Dedifferentiated amniotic fluid mesenchymal stem cell (primary cell): Measurements from ENCODE around the gene ZCWPW1.
A peak's percentile ranks its signal among the peaks of the same experiment; 100 is the strongest.

ENCODE experiments used
- DNase-seq: peaks from one replicate; pipeline ENCODE4 v3.0.0-alpha.2; 2016; ENCODE audit errors: extremely low spot score

The ZCWPW1 gene, protein sequence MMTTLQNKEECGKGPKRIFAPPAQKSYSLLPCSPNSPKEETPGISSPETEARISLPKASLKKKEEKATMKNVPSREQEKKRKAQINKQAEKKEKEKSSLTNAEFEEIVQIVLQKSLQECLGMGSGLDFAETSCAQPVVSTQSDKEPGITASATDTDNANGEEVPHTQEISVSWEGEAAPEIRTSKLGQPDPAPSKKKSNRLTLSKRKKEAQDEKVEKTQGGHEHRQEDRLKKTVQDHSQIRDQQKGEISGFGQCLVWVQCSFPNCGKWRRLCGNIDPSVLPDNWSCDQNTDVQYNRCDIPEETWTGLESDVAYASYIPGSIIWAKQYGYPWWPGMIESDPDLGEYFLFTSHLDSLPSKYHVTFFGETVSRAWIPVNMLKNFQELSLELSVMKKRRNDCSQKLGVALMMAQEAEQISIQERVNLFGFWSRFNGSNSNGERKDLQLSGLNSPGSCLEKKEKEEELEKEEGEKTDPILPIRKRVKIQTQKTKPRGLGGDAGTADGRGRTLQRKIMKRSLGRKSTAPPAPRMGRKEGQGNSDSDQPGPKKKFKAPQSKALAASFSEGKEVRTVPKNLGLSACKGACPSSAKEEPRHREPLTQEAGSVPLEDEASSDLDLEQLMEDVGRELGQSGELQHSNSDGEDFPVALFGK

DNA sequence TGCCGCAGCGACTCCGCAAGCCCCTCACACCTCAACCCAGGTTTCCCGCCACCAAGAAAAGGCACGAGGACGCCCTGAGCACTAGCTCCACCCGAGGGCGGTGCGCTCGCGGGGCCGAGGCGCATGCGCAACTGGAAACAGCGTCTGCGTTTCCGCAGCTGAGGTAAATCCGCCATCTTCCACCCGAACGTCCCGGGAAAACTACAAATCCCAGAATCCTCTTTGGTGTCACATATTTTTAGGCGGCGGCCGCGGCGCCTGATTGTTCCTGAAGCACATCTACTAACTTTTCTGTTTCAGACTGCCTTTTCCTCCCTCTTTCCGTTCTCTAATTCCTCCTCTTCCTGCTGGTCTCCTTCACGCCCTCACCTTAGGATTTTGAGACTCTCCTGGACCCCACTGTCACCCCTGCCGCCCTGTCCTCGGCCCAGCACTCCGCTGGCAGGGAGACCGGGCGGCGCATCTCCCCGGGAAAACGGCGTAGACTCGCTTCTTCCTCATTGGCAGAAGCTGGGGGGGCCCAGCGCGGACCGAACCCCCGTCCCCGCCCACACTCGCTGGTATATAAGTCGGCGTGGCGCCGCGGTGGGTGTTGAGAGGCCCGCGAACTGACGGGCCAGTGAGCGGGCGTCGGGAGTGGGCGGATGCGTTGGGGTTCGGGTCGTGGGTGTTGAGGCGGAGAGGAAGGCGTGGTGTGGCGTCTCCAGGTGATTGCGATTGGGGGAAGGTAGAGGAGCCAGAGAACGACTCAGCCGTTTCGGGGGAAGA lies at the start of gene ZCWPW1:
ZCWPW1 (minus strand) TSS at position 505 of the 768 bp plus-strand sequence. CDS start 8,054 bp downstream, outside the sequence.
- DNase-seq: peak; percentile 97

DNA sequence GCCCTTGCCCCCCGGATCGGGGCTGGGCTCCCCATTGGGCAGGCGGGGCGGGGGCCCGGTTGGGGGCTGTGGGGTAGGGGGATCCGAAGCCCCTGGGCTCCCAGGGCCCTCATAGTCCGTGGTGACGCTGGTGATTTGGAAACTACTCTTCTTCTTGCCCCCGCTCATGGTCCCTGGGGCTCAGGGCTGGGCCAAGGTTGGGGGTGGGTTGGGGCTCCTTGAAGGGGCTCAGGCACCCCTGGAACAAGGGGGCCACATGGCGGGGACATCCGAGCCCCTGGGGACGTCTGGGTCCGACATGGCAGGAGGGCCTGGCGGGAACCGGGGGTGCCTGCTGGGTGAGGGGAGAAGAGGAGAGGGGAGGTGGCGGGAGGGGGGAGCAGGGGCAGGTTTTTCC lies 49.4 kb upstream of the ZCWPW1 start:
- DNase-seq: no peak

DNA sequence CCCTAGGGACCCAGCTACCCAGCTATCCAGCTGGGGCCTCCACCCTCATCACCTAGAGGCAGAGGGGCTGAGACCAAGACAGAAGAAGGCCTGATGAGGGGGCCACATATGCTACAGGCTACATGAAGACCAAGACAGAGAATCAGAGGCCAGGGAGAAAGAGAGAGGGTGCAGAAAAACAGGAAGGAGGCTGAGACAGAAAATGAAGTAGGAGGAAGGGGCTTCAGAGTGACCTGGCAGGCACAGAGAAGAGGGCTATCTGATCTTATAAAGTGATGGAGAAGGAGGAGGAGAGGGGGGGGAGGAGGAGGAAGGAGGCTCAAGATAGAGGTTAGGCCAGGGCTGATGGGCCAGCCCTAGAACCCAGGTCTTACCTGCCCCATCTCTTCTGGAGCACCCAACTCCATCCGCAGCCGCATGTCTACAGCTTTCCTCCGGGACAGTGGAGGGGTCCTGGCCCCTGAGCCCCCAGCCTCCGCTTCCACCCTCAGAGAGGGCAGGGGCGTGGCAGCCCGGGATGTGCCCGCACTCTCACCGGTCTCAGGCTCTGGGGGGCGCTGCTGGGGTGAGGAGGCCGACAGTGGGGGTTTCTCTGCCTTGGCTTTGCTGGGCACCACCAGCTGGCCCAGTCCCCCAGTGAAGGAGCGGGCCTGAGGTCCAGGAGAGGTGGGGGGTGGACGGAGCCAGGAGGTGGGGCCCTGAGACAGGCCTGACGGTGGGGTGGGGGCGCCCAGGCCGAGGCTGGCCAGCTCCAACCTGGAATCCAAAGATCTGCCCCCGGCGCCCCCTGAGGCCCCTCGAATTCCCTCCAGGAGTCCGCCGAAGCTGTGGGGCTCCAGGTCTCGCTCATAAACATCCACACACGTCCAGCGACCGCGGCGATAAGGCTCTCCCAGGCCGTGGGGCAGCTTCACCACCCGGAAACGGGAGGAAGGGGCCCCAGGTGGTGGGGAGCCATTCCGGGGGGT lies 48.7 kb upstream of the ZCWPW1 start:
- DNase-seq: no peak

DNA sequence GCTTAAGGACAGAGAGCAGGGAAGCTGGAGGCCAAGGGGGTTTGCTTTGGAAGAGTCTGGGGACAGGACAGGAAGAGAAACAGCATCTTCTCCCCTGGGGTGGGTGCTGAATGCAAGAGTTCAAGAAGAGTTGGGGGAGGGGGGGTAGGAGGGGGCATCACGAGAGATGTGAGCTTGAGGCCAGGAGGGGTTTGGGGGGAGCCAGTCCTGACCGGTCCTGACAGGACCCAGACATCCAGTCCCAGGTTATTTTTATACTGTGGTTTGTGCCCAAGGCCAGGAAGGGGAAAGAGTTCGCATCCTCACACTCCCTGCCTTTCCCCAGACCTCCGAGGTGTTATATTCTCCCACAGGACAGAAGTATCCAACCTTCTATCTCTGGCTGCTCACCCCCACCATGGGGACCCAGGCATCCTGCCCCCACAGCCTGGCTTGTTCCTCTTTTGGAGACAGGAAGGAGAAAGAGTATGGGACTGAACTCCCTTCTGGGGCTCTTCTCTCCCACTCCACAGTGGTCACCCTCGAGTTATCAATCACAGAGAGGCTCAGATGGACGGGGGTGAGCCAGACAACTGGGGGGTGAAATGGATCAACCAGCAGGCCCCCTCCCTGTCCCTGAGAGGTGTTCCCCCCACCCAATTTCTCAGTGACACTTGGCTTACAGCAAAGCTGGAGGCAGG lies 47.7 kb upstream of the ZCWPW1 start:
- DNase-seq: no peak

DNA sequence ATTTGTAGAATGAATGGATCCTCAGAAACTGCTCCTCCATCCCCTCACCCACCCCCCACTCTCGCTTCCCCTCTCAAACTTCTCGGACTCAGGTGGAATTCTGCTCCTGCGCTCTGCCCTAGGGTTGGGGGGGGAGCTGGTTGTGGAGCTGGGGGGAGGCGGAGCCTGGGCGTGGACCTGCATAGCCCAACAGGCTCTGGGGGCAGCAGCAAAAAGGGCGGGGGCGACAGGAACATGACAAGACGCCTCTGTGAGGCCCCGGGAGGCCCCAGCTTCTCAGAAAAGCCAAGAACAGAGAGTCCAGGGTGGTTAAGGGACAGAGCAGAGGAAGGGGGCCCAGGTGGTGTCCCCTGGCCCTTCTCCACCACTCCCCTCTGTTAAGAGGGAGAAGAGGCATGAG lies 47.0 kb upstream of the ZCWPW1 start:
- DNase-seq: no peak

DNA sequence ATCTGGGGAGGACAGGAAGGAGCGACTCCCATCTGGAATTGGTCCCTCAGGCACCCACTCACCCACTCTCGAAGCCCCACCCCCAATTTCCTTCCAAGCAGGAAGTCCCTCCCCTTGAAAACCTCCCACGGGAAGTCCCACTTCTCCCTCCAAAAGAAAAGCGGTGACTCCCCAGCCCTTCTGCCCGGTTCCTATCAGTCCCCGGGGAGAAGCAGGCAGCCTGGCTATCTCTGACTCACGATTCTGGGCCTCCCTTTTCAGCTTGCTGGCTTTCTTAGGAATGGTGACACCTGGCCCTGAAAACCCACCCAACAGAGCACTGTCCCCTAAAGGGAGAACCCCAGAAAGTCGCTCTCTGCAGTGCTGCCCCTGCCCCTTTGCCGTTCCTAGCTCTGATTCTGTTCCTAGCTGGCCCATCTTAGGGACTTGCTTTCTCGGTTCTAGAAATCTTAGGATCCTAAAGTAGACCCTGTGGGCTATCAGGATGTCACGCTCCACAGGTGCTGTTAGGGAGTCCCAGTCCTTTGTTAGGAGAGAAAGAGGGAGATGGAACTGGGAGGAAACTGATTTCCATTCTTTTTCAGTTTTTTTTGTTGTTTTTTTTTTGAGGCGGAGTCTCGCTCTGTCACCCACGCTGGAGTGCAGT lies 44.5 kb upstream of the ZCWPW1 start:
- no peak for DNase-seq

DNA sequence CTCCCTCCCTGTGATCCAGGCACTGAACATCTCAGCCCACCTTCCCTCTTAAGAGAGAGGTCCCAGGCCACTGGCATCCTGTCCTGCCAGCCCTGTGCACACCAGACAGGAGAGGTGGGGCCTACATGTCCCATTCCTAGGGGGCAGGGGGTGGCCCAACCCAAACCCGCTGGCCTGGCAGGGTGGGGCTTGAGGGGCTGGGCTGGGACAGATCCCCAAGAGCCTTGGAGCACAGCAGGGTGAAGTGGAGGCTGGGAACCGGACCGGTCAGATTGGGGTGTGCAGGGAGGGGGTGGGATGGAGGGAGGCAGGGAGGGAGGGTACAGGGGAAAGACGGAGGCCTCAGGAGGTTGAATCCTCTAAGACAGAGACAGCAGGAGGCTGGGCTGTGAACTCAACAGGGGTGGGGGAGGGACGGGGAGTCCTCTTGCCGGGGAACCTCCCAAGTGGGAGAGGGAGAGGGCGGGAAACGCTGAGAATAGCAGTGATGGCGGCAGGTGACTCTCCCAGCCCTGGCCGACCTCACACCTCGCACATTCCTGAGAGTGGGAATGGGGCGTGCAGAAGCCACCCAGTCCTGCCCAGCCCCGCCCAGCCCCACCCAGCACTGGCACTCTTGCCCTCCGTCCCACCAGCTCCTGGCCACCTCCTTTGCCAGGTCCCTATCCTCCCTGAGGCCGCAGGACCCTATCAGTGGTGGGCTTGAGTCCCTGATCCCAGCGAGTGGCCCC lies 43.8 kb upstream of the ZCWPW1 start:
- DNase-seq: no peak

DNA sequence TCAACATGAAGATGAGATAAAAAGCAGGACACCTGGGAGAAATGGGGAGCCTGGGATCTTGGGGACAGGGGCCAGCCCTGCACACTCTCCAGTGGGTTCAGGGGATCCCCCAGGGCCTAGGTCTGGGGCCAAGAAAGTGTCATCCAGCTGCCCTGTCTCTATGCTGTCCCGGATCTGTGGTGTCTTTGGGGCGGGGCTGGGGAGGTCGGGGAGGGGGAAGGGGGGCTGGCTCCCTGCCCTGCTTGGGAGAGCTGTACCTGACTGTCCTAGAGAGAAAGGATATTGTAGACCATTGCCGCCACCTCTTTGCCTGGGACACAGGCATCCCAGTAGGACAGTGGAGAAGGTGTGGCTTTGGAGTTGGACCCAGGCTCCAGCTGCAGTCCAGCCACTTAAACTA lies 42.5 kb upstream of the ZCWPW1 start:
- DNase-seq: no peak

DNA sequence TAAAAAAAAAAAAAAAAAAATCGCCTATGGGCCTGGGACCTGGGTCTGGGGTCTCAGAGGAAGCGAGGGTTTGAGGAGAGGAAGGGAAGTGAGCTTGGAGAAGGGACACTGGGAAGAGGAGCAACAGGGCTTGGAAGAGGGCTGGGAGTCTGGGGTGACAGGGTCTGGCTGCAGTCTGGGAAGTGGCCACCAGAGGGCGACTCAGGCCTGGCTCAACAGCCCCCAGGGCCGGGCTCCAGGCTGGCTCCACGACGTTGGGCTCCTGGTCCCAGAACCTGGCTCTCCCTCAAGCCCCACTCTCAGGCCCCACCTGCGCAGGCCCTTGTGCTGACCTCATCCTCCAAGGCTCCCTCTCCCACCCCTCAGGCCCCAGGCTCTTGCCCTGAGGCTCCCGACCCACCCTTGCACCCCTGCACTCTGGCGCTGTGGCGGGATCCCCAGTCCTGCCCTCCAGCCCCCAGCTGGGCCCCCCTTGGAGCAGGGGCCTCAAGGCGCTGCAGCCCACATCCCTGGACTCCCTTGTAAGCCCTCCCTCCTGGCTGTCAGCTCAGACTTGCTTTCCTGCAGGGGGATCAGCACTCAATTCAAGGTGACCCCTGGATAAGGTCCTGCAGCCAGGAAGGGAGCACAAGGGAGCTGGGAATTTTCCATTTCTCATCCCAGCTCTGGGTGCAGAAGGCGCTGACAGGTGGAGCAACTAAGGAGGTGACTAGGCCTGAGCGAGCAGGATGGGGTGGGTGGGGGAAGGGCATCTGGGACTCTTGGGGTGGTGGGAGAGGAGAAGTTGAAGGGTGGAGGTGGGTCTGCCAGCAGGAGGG lies 40.9 kb upstream of the ZCWPW1 start:
- DNase-seq: peak; percentile 48

DNA sequence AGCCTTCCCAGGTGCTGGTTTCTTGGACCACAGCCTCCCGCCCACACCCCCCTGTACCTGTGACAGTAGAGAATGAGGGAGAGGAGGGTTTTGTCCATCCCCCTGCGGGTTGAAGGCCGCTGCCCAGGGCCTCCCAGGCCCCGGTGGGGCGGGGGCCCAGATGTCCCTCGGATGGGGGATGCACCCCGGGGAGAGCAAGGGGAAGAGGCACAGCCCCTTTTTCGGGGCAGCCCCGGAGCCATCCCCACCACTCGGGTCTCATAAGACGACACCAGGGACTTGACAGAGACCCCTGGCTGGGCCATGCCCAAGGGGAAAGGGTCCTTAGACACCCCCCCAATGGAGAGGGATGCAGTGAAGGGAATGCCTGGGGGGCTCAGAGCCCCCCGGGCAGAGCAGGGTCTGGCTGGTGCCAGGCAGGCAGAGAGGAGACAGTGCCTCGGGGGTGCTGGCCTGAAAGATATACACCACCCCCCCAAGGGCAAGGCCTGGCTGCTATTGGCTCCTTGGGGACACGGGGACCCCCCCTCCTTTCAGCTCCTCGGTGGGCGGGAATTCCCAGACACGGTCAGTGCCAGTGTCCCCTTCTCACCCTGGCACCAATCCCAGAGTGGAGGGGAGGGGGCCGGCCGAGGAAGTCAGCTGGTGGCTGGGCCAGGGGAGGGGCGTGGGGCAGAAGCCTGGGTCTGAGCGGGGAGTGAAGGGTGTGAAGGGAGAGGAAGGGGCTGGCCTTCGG lies 39.3 kb upstream of the ZCWPW1 start:
- DNase-seq: no peak

DNA sequence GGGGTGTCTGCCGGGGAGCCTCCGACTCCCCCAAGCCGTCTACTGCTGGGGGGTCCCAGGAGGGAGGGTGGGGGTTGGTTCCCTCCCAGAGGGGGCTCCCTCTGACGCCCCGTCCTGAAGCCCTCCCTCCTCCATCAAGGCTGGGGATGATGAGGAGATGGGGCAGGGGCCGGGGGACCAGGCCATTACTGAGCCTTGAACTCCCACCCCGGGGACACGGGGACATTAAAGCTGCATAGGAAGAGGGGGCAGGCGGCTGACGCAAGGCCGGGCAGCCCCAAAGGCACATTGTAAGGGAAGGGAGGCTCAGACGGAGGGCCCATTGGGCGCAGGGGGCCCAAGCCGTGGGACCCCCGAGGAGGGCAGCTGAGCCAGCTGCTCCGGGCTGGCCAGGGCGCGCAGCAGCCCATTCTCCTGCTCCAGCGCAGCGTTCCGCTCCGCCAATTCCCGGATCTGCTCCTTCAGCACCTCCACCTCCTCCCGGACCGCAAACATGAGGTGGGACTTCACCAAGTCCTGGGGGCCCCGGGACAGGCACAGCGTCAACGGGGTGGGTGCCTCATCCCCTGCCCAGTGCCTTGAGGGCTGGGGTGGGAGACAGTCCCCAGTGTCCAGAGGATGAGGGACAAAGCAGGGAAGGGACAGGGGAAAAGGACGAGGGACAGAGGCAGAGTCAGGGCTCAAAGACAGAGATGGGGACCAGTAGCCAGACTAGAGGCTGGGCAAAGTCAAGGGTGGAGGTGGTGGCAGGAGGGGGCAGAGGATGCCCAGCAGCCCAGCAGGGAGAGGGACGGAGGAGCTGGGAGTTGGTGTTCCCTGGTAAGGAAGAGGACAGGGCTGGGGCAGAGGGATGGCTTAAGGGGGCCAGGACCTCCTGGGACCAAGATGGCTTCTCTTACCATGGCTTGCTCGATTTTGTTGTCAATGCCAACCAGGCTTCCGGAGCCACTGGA lies 38.4 kb upstream of the ZCWPW1 start:
- no peak for DNase-seq

DNA sequence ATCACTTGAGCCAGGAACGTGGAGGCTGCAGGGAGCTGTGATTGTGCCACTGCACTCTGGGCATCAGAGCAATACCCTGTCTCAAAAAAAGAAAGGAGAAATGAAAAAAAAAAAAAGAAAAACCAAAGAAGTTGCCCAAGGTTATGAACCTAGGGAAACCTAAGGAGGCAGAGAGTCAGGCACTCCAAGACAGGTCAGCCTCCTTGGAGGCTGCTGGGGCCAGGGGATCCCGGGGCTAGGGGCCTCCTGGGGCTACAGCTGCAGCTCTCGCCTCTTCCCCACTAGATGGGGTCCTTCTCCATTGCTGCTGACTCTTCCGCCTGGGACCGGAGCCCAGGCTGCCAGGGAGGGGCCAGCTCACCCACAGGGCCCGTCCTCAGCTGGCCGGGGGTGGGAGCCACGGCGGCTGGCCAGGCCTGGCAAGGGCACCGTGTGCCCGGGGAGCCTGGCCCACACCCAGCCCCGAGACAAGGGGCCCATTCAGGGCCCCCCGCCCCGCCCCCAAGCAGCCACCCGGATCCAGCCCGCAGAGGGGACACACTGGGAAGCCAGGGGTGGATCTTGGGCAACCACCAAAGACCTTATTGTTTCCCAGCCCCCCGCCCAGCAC lies 37.3 kb upstream of the ZCWPW1 start:
- peak; percentile 80 for DNase-seq

DNA sequence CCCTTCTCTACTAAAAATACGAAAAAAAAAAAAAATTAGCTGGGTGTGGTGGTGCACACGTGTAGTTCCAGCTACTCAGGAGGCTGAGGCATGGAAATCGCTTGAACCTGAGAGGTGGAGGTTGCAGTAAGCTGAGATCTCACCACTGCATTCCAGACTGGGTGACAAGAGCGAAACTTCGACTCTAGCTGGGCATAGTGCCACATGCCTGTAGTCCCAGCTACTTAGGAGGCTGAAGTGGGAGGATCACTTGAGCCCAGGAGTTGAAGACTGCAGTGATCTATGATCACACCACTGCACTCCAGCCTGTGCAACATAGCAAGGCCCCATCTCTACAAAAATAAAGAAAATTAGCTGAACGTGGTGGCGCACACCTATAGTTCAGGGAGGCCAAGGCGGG lies 36.8 kb upstream of the ZCWPW1 start:
- DNase-seq: no peak

DNA sequence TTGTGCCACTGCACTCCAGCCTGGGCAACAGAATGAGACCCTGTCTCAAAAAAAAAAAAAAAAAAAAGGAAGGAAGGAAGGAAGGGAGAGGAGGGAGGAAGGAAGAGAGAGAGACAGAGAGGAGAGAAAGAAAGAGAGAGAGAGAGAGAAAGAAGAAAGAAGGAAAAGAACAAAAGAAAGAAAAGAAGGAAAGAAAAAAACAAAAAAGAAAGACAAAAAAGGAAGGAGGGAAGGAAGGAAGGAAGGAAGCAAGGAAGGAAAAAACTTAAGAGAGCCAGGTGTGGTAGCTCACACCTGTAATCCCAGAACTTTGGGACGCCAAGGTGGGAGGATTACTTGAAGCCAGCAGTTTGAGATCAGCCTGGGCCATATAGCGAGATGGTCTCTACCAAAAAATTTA lies 36.3 kb upstream of the ZCWPW1 start:
- no peak for DNase-seq

DNA sequence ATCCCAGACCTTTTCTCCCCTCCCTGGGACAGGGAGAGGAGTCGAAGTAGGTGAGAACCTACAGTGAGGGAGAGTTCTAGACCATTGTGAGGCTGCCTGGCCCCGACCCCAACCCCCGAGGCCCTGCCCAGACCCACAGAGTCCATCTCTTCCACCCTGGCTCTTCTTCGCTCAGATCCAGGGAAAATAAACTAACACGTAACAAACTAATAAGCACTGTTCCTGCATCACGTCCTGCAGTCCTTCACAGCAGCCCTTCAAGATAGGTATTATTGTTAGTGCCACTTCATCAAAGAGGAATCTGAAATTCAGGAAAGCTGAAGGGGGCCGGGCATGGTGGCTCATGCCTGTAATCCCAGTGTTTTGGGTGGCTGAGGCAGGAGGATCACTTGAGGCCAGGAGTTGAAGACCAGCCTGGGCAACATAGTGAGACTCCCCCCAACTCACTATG lies 35.7 kb upstream of the ZCWPW1 start, which contains the start of gene SPACDR:
SPACDR (minus strand) TSS at position 51 of the 451 bp plus-strand sequence. CDS start 235 bp downstream, outside the sequence.
- DNase-seq: no peak

DNA sequence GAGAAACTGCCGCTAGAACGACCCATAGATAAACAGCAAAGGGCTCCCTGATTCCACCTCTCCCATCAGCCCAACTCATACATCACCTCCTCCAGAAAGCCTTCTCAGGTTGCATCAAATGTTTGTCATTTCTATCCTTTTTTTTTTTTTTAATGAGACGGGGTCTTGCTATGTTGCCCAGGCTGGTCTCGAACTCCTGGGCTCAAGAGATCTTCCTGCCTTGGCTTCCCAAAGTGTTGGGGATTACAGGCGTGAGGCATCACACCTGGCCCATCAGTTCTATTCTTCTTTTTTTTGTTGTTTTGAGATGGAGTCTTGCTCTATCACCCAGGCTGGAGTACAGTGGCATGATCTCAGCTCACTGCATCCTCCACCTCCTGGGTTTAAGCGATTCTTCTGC lies 28.5 kb upstream of the ZCWPW1 start:
- no peak for DNase-seq
